Stimulated activated CD4-positive, alpha-beta T cell treated with anti-CD3 and anti-CD28 coated beads, Interleukin-4, amount 100 ng/mL, for 24 hours (primary cell): ENCODE data around the gene NANOG.
"Not testable (repeated sequence)": the region's sequence is repeated elsewhere in the genome, so short reads cannot be mapped to it uniquely, and the experiment has no call there.

Experiments
- DNase-seq: peaks from one replicate; pipeline ENCODE4 v3.0.0-alpha.2; 2020

Gene NANOG

DNA sequence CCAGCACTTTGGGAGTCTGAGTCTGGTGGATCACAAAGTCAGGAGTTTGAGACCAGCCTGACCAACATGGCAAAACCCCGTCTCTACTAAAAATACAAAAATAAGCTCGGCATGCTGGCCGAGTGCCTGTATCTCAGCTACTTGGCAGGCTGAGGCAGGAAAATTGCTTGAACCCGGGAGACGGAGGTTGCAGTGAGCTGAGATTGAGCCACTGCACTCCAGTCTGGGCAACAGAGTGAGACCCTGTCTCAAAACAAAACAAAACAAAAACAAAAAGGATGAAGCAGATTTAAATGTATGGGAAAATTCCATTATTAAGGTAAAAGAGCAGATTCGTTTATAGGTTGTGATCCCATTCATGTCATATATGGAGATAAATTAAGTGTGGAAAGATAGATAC lies 17.1 kb downstream of the NANOG start:
- not testable (repeated sequence) for DNase-seq

DNA sequence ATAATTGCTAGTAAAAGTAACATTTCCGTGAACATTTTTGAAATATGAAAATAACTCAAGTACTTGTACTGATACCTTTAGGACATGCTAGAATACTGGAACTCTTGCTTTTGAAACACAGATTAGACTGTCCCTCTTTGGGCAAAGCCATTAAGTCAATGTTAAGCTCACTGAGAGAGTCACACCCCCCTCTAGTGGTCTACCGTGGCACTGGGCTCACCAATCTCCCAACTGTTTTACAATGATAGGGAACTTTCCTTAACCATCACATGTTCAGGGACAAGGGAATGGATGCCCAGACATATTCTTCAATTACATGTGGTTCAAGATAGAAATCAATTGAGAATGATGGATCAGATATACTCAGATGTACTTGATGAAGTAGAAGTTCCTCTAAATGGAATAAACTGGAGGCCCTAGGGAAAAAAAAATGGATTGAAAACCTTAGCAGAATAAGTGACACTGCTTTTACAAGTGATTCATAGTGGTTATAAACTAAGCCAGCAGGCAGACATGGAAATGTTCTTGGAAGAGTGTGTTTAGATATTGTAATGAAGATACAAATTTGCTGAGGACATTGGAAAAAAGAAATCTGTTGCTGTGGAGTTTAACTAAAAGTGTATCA lies 17.8 kb downstream of the NANOG start:
- DNase-seq = peak; percentile 68

DNA sequence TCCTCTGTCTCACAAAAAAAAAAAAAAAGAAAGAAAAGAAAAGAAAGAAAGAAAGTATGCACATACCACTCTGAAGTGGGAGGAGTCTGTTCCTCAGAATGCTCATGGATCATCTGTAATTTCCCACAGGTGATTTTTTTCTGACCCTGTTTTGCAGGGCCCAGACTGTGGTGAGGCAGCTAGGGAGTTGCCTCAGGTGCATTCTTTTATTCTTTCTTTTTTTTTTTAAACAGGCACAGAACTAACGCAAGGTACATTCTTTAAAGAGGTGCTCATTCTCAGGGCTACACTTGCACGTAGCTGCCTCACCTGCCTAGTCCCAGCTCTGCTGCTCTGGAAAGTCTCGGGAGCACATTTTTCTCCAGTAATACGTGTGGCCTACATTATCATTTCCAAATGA lies 36.6 kb downstream of the NANOG start:
- DNase-seq = not testable (repeated sequence)

DNA sequence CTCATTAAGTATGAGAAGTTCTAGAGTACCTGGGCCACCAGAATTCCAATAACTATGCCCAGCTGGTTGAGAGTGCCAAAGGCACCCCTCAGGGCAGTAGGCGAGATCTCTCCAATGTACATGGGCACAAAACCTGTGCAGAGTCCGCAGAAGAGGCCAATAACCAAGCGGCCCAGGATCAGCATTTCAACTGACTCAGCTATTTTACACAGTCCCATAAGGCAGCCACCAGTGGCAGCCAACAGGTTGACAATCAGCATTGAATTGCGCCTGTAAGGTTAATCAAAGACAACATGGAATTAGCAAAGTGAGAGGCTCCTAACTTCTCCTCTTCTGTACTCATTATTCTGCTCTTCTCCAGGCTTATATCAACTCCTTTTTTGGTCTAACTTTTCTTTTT lies 40.5 kb downstream of the NANOG start:
- DNase-seq = not testable (repeated sequence)

DNA sequence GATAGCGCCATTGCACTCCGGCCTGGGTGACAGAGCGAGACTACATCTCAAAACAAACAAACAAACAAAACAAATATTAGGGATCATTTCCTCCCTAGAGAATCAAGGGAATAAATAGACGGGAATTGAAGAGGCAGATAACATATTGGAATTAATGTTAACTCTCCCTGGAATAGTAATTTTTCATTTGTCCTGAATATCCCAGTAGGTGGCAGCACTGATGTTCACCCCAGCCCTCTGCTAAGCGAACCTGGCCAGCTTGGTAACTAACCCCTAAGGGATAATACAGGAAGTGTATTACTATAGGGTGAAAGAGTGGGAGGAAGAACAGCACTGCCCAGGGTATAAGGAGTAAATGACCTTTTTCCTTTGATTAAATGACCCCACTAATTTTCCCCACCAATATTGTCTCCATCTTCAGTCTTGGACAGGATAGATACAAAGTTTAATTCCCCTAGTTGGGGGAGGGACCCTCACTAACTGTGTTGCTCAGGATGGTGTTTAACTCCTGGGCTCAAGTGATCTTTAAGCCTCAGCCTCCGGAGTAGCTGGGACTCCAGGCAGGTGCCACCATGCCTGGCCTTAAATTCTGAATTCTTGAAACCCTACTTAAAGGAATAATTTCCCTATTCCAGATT lies 43.0 kb downstream of the NANOG start:
- peak; percentile 20 for DNase-seq

DNA sequence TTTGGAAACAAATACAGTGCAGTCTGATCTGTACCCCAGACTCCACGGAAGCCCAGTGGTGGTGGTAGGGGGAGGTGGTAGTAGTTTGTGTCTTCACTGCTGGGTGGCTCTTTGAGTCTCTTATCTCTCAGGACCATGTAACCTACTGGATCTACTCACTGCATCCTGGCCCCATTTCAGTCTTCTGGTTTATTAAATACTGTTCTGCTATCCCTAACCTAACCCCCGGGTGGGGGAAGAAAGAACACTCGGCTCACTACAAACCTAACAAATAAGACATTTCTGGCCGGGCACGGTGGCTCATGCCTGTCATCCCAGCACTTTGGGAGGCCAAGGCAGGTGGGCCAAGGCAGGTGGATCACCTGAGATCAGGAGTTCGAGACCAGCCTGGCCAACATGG lies 44.0 kb downstream of the NANOG start:
- DNase-seq = not testable (repeated sequence)

DNA sequence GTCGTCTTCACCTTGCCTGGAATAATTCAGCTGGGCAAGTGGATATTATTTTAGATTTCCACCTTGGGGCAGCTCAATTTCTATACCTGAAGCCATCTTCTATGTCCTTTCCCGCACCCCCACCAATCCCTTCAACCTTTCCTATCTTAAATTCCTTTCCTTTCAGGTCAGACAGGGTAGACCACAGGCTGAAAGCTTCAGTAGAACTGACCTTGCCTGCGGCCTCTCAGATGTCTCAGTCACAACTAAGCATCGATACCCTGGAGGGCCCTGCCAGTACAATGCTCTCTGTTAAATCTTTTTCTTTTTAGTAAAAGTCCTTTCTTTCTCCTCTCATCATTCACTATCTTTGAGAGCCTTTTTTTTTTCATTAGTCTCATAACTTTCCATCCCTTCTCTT lies 44.6 kb downstream of the NANOG start:
- no peak for DNase-seq

DNA sequence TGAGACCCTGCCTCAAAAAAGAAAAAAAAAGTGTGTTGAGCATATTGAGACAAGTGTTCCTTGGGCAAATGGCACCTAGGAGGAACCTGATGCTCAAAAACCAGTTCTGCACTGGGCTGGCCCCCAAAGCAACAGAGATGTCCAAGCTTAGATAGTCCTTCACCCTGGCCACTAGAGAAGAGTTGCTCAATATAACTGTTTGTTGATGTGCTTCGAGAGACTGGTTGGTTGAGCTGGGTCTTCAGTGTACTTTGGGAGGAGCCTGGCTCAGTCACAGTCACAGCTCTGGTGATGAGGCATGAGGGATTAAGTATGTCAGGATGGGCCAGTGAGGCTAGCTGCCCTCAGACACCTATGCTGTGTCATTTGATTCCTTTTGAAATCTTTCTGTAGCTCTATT lies 45.5 kb downstream of the NANOG start:
- DNase-seq = no peak

DNA sequence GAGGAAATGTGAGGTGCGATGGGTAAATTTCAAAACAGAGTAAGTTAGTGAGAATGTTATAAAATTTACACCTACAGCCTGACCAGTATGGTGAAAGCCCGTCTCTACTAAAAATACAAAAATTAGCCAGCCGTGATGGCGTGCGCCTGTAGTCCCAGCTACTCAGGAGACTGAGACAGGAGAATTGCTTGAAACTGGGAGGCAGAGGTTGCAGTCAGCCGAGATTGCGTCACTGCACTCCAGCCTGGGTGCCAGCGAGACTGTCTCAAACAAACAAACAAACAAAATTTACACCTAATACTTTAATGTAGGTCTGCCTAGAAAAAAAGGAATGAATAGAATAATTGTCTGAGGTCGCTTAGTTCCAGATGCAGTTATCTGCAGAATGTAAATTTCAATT lies 45.9 kb downstream of the NANOG start:
- DNase-seq = no peak

DNA sequence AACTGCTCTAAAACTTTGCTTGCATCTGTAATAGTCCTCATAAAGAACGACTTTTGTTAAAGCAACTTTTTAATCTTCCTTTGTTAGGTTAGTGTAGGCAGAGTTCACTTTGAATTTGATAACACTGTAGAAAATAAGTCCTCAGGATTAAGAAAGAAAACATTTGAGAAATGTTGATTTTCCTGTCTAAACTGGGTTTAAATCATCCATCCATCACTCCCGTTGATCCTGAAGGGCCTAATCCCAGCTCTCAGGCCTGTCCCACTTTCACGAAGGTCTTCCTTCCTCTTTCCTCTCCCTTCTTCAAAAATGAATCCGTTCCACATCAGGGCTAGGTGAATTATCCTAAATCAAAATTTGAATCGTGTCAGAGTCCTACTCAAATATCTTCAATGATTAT lies 46.6 kb downstream of the NANOG start:
- DNase-seq = no peak

DNA sequence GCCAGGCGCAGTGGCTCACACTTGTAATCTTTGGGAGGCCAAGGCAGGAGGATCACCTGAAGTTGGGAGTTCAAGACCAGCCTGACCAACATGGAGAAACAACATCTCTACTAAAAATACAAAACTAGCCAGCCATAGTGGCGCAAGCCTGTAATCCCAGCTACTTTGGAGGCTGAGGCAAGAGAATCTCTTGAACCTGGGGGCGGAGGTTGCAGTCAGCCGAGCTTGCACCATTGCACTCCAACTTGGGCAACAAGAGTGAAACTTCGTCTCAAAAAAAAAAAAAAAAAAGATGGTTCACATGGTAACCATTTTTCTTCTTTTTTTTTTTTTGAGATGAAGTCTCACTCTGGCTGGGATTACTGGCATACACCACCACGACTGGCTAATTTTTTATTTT lies 48.2 kb downstream of the NANOG start:
- no peak for DNase-seq

DNA sequence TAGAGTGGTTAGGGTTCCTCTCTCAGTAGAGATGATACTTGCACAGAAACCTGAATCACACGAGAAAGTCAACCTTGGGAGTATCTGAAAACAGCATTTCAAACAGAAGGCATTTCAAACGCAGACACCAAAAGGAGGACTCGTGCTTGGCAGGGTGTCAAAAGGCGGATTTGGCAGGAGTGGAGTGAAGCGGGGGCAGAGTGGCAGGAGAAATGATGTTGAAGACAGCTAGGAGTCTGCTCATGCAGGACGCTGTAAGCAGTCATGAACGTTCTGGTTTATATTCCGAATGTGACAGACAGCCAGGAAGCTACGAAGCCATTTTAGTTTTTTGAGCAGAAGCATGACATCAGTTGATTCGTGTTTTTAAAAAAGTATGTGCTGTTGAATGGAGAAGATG lies 50.0 kb downstream of the NANOG start:
- not testable (repeated sequence) for DNase-seq

DNA sequence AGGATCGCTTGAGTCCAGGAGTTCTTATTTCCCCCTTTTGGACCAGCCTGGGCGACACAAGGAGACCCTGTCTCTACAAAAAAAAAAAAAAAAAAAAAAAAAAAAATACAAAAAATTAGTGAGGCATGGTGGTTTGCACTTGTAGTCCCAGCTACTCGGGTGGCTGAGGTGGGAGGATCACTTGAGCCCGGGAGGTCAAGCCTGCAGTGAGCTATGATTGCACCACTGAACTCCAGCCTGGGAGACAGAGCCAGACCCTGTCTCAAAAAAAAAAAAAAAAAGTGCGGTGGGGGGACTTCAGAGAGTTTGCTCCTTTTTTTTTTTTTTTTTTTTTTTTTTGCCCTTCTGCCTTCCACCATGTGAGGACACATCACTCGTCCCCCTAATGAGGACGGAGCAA lies 50.6 kb downstream of the NANOG start:
- not testable (repeated sequence) for DNase-seq

DNA sequence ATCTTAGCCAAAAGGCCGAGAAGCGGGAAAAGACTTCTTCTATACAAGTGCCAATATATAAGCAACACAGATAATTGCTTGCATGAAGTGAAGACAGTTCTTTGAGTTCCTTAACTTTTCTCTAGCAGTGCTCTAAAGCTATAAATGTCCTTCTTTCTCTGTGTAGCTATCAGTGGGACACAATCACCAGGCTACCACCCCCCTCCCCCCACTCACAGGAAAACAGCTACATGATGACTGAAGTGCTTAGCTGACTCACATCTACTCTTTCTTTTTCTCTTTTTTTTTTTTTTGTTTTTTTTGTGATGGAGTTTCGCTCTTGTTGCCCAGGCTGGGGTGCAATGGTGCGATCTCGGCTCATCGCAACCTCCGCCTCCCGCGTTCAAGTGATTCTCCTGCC lies 53.2 kb downstream of the NANOG start:
- DNase-seq = not testable (repeated sequence)

DNA sequence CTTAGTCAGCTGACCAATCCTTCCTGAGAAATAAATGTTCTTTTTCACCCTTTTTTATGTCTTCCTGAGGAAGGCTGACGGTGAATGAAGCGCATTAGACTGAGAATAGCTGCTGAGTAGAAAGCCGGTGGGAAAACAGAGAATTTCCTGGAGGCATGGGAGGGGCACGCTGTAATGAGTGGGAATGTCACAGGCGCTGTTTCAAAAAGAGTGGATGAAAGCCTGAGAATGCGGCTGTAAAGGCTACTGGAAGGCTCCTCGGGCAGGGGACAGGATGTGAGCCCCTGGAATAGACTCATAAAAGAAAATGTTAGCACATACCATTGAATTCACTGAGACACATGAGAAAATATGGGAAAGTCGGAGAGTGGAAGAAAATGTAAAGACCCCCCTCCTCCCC lies 53.9 kb downstream of the NANOG start:
- not testable (repeated sequence) for DNase-seq

DNA sequence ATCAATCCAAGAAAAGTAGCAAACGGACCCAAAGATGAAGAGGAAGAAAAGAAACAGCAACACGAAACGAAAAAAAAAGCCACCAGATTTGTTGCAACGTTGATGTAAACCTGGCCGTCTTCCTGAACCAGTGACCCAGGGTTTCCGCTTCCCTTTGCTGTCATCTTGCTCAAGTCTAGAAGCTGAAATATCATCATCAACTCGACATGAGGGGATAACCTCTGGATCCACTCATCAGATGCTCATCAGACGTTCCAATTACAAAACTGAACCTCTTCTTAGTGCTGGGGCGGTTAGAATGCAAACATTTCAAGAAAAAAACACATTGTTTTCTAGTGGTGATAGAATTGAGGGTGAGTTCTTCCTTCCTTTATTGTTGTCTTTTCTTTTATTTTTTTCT lies 54.4 kb downstream of the NANOG start:
- not testable (repeated sequence) for DNase-seq

DNA sequence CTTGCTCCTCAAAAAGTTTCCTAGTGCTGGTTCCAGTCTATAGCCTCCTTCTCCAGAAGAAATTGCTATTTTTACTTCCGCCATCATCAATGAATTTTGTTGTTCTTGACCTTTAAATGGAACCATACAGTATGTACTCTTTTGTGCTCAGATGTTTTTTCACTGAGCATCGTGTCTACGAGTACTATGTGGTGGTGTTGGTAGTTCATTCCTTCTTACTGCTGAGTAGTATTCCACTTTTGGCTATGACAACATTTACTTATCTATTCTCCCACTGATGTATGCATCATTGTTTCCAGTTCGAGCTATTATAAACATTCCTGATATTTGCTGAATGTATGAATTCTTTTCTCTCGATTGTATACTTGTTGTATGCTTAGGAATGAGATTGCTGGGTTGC lies 54.9 kb downstream of the NANOG start:
- no peak for DNase-seq

DNA sequence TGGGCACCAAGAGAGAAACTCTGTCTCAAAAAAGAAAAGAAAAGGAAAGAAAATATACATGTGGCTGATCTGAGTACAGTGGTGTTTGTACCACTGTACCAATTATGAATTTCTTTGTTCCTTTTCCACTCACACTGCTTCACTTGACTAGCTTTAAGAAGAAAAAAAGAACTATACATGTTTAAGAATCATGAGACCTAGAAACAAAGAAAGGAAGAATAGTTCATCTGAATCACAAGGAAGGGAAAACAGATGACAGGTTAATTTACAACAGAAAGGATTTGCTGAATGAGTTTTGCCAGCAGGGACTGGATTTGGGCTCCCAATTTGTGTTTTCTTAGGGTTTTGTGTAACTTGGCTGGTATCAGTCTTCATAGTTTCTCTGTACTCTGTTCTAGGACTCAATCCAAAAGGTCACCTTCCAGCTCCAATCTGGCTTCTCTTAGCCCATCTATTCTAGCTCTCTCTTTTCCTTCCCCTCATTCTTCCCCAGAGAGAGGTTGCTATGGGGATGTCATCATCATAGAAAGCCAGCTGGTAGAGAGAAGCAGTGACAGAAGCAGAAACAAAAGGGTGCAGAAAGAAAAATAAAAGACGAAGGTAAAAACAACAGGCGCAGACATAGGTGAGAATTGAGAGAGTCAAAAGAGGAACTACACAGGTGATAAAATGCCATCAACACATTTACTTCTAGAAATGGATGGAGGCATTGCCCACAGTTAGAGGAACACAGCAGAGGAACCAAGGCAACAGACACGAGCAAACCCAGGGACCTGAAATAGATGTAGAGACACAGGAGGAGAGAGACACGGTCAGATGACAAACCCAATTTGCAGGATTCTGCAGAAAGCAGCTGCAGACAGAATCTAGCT lies 58.3 kb downstream of the NANOG start:
- DNase-seq = not testable (repeated sequence)

DNA sequence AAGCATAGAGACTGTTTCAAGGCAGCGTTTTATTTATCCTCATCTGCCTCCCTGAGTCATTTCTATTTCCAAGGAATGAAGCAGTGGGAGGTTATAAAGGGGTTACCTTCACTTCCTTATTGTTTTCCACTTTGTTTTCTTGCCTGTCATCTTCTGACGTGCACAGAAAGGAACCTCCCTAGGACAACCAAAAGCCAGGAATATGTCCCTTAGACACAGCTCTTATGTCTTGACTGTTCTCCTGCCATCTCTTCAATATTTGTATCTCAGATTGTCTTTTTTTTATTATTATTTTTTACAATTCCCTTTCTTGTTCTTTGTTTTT lies 58.9 kb downstream of the NANOG start:
- not testable (repeated sequence) for DNase-seq
